ENCODE measurements around the gene L1TD1.
"Not testable (repeated sequence)": the region's sequence is repeated elsewhere in the genome, so short reads cannot be mapped to it uniquely, and the experiment has no call there.

Gene L1TD1, protein sequence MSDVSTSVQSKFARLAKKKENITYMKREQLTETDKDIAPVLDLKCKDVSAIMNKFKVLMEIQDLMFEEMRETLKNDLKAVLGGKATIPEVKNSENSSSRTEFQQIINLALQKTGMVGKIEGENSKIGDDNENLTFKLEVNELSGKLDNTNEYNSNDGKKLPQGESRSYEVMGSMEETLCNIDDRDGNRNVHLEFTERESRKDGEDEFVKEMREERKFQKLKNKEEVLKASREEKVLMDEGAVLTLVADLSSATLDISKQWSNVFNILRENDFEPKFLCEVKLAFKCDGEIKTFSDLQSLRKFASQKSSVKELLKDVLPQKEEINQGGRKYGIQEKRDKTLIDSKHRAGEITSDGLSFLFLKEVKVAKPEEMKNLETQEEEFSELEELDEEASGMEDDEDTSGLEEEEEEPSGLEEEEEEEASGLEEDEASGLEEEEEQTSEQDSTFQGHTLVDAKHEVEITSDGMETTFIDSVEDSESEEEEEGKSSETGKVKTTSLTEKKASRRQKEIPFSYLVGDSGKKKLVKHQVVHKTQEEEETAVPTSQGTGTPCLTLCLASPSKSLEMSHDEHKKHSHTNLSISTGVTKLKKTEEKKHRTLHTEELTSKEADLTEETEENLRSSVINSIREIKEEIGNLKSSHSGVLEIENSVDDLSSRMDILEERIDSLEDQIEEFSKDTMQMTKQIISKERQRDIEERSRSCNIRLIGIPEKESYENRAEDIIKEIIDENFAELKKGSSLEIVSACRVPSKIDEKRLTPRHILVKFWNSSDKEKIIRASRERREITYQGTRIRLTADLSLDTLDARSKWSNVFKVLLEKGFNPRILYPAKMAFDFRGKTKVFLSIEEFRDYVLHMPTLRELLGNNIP

DNA sequence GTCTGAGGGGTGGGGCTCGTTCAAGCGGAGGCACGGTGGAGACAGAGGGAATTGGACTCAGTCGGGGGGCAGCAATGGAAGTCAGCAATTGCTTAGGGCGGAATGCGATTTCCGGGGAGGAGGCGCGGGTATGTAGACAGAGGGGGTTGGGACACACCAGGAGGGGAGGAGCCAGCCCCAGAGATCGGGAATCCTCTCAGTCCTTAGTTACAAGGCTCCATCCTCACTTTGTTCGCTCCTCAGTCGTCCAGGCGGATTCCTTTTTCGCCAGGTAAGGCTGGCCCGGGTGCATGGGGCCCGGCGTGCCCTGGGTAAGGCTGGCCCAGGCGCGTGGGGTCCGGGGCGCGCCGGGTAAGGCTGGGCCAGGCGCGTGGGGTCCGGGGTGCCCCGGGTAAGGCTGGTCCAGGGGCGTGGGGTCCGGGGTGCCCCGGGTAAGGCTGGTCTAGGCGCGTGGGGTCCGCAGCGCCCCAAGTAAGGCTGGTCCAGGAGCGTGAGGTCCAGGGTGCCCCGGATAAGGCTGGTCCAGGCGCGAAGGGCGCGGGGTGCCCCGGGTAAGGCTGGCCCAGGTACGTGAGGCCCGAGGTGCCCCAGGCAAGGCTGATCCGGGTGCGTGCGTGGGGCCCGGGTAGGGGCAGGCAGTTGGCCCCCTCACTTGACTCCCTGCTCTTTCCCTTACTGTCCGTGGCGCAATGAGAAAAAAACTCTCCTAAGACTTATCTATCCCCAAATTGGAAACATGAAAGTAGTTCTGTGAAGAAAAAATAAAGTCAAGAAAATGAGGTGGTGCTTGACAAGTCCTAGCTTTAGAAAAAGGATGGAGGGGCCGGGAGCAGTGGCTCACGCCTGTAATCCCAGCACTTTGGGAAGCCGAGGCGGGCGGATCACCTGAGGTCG is at the start of gene L1TD1:
Gene L1TD1, plus strand, starts transcription at position 199 of the 894 bp plus-strand sequence. CDS start 11,780 bp downstream, outside the sequence.
- DNase-seq (ENCODE audit: low read depth) = no peak

GRCh38 chr1:62159940-62160348 is 34.7 kb upstream of the L1TD1 start:
- no peak for DNase-seq (ENCODE audit: low read depth)

DNA sequence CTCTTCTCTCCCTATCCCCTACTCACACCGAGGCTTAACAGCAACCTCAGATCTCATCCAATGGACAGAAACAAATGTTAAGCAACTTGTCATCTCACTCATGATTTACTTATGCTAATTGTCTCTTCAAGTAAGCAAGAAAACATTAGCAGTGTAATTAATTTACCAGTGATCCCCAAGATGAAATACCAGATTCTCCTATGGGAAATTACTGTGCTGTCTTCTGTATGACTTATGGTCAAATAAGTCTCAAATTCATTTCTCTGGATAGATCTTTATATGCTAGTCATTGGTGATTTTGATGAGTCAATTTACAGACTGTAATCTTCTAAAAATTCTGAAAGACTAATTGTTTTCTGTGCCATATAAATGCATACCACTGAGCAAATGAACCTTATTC is 32.9 kb upstream of the L1TD1 start:
- DNase-seq (ENCODE audit: low read depth) = no peak

GRCh38 chr1:62170380-62170779 is 24.3 kb upstream of the L1TD1 start:
- not testable (repeated sequence) for DNase-seq (ENCODE audit: low read depth)

DNA sequence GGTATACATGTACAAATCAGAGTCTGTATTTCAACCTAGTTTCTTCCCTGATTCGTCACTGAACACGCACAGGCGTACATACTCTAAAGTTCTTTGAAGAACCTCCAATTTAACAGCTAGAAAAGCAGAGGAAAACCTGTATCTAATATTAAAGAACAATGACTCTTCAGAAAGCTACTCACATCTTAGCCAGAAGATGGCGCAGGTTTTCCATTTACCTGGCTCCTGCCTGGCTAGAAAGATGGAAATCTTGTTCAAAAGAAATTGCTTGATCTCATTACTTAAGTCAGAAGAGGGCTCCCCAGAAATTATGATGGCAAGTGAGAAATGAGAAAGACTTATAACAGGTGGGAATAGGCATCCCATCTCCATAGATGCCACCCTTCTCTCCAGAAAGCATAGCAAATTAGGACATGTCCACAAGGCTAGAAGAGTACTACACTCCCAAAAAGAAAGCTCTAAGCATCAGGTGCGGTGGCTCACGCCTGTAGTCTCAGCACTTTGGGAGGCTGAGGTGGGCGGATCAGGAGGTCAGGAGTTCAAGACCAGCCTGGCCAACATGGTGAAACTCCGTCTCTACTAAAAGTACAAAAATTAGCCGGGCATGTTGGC is 19.0 kb upstream of the L1TD1 start:
- DNase-seq (ENCODE audit: low read depth) = no peak

DNA sequence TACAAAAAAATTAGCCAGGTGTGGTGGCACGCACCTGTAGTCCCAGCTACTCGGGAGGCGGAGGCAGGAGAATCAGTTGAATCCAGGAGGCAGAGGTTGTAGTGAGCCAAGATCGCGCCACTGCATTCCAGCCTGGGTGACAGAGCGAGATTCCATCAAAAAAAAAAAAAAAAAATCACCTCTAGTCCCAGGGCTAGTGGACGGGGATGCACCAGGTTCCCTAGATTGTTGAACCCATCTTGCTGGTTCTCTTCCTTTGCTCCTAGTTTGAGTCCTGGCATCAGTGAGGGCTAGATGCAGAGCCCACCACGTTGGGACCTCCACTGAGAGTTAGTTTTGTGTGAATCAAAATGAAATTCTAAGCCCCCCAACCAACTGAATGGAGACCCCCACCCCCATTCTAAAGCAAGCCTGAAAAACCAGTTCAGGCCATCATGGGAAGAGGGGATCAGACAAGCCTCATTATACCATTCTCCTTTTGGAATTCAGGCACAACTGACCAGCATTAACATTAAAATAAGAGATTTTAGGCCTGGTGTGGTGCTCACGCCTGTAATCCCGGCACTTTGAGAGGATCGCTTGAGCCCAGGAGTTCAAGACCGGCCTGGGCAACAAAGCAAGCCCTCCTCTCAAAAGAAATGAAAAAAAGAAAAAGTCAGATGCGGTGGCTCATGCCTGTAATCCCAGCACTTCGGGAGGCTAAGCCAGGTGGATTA is 17.9 kb upstream of the L1TD1 start:
- no peak for DNase-seq (ENCODE audit: low read depth)

DNA sequence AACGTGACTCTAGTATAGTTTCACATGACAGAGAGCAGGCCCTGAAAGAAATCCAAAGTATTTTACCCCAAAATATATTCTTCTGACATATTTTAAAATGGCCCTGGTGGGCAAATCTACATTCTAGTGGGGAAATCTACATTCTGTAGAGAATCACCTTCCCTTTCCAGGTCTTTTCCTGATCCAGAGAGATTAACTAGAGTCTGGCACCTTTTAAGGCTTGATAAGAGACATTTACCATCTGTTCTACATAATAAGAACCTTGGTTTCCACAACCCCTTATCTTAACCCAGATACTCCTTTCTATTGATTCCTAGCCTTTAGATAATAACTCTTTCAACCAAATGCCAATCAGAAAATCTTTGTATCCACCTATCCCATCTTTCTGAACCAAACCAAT is 17.0 kb upstream of the L1TD1 start:
- DNase-seq (ENCODE audit: low read depth) = no peak

- no peak for DNase-seq (ENCODE audit: low read depth)
Observed at GRCh38 chr1:62178372-62178771, 16.3 kb upstream of the L1TD1 start.

DNA sequence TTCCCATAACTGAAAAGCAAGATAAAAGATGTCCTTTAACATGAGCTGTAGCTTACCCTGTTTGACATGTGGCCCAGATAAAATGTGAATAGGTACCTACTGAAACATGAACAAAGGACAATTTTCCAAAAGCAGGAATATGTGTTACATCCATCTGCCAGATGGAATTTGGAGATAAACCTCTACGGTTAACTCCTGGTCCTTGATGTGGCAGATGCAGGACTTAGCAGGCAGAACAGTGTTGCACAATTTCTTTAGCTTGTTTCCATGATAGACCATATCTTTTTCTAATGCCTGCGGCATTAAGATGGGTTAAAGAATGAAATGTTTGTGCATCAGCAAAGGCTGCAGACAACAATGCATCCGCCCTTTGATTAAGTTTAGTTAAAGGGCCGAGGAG is 14.6 kb upstream of the L1TD1 start:
- DNase-seq (ENCODE audit: low read depth) = not testable (repeated sequence)

GRCh38 chr1:62180639-62181038 is 14.0 kb upstream of the L1TD1 start:
- DNase-seq (ENCODE audit: low read depth) = no peak

DNA sequence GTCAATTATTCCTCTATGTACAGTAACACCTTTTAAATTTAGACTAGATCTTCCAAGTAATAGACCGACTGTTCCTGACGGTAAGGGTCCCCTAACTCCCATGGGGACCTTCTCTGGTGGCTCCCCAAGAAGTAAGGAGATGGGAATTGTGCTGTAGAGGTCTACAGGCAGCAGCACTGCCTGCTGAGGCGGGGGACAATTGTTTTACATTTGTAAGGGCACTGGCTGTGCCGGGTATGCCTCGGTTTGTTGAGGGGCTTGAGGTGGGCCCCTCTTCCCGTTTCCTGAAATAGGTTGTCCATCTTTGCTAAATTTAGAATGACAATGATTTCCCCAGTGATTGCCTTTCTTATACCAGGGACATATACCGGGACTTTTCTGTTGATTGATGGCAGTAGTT is 13.1 kb upstream of the L1TD1 start:
- no peak for DNase-seq (ENCODE audit: low read depth)

DNA sequence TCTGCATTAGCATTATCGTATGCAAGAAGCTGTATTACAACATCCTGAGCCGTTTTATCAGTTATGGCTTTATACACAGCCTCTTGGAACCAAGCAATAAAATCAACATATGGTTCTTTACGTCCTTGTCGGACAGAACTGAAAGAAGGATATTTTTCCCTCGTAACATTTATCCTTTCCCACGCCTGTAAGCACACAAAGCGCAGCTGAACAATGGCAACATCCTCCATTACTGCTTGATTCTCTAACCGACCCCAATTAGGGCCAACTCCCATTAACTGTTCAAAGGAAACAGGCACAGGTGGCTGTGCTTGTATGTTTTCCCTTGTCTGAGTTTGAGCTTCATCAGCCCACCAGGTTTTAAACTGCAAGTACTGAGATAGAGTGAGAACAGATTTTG is 12.5 kb upstream of the L1TD1 start:
- not testable (repeated sequence) for DNase-seq (ENCODE audit: low read depth)

DNA sequence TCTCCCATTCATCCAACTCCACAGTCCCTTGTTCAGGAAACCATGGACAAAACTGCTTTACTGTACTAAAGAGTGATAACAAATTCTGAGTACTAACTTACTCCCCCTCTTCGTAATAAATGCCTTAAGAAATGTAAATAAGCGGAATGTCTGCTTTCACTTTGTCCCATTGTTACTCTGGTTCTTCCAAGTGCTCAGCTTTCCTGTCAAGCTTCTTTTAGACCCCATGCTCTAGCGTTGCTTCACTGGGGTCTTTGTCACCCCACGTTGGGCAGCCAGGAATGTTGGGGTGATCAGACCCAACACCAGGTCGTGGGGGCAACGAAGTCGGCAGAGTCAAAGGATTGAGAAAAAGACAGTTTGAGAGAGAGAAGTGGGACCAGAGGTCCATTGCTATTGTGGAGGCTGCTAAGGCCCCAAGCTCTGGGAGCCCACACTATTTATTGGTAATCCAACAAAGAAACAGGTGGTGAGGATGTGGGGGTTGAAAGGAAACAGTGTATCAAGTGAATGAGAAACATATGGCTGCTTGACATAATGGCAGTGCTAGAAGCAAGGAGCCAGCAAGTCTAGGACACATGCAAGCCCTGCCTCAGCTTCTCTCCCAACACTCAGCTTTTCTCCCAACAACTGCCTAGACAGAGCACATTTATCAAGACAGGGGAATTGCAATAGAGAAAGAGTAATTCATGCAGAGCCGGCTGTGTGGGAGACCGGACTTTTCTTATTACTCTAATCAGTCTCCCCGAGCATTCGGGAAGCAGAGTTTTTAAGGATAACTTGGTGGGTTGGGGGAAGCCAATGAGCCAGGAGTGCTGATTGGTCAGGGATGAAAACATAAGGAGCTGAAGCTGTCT is 11.3 kb upstream of the L1TD1 start:
- DNase-seq (ENCODE audit: low read depth) = not testable (repeated sequence)

DNA sequence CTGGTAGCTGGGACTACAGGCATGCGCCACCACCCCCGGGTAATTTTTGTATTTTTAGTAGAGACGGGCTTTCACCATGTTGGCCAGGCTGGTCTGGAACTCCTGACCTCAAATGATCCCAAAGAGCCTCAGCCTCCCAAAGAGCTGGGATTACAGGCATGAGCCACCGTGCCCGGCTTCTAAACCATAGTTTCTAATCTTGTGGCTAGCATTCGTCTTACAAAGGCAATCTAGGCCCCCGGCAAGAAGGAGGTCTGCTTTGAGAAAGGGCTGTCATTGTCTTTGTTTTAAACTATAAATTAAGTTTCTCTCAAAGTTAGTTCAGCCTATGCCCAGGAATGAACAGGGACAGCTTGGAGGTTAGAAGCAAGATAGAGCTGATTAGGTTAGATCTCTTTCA is 10.3 kb upstream of the L1TD1 start:
- no peak for DNase-seq (ENCODE audit: low read depth)

GRCh38 chr1:62185233-62185632 is 9.4 kb upstream of the L1TD1 start:
- DNase-seq (ENCODE audit: low read depth) = not testable (repeated sequence)

GRCh38 chr1:62185677-62186076 is 9.0 kb upstream of the L1TD1 start:
- DNase-seq (ENCODE audit: low read depth) = no peak

GRCh38 chr1:62187548-62187947 is 7.1 kb upstream of the L1TD1 start:
- DNase-seq (ENCODE audit: low read depth) = no peak

- no peak for DNase-seq (ENCODE audit: low read depth)
Observed at GRCh38 chr1:62188111-62188510, 6.5 kb upstream of the L1TD1 start.

GRCh38 chr1:62196086-62196690 is 1.5 kb downstream of the L1TD1 start:
- no peak for DNase-seq (ENCODE audit: low read depth)

Data from stimulated activated CD8-positive, alpha-beta memory T cell treated with anti-CD3 and anti-CD28 coated beads, Interleukin-12 subunit alpha, Interleukin-12 subunit beta, amount 100 ng/mL, for 4 hours (primary cell).